GM10266 (cell line): Measurements from ENCODE around the gene ABHD8.

ENCODE experiments used
- DNase-seq: peaks from one replicate; pipeline ENCODE4 v3.0.0; 2012; ENCODE audit errors: extremely low spot score
- CTCF ChIP-seq: IDR thresholded peaks from 2 replicates; pipeline ENCODE4 v1.5.1; 2012; ENCODE audit warnings: mild to moderate bottlenecking, low read depth; ENCODE audit not compliant: control insufficient read depth, insufficient read depth; ENCODE audit errors: missing control alignments

ABHD8 gene

DNA sequence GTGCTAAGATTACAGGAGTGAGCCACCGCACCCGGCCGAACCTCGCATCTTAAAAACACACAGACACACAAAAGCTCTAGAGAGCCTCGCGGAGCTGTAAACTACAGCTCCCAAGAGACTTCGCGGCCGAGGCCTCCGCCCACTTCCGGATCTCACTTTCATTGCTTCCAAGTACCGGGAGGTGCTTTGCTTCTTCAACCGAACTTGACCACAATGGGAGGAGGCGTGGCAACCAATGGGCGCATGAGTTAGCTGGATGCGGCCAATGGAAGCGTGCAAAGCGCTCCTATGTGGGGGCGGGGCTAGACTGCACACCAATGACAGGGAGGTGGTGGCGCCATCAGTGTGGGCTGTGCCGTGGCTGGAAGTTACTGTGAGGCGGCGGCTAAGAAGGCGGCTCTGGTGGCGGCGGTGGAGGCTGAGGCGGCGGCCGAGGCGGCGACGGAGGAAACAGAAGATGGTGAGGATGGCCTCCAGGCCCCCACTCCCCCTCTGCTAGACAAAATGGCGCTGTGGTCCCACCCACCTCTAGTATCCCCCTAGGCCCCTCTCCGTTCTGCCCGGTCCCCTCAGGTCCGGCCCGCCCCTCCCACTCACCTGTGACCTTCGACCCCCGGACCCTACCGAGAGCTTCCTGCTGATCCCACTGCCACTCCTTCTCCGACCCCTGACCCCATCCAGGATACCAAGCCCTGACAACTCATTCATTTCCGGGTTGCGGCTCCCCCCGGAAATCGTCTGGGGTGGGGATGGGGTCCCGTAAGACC, 6.2 kb upstream of the ABHD8 start, which contains the start of gene DDA1:
Gene DDA1 (plus strand): TSS at position 366 of the 767 bp plus-strand sequence. CDS start 92 bp downstream, at position 458.
- peak; percentile 97 for DNase-seq
- TF ChIP-seq CTCF: no peak

GRCh38 chr19:17307876-17308377, 4.7 kb upstream of the ABHD8 start:
- no peak for DNase-seq
- TF ChIP-seq CTCF: no peak

- no peak for TF ChIP-seq CTCF
- DNase-seq: no peak
Observed at GRCh38 chr19:17306285-17306714, 3.1 kb upstream of the ABHD8 start.

- TF ChIP-seq CTCF: peak; percentile 78
Observed at GRCh38 chr19:17305517-17306284, 2.5 kb upstream of the ABHD8 start, which contains the start of gene MRPL34. Gene MRPL34 (plus strand): TSS chr19:17305872. CDS start chr19:17305893, 21 bp downstream.

DNA sequence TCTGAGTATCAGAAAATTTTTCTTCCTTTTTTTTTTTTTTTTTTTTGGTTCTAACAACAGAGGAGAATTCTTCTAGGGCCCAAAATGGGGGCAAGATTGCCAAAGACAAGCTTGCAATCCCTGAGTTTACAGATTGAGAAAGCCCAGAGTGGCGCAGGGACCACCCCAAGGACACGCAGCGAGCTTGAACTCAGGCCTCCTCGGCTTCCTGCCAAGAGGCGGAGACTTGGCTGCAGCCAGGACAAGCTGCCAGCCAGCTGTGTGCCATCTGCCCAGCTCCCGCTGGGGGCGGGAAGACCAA, 1.9 kb upstream of the ABHD8 start:
- TF ChIP-seq CTCF: no peak

More at GRCh38 chr19:17305517-17306284, 2.5 kb upstream of the ABHD8 start, which contains the start of gene MRPL34:
- DNase-seq: peak; percentile 90

GRCh38 chr19:17304386-17305215, 1.4 kb upstream of the ABHD8 start:
- TF ChIP-seq CTCF: no peak
- DNase-seq: no peak

More for the DNA sequence above, 1.9 kb upstream of the ABHD8 start:
- no peak for DNase-seq

GRCh38 chr19:17303940-17304267, 679 bp upstream of the ABHD8 start:
- DNase-seq: no peak
- TF ChIP-seq CTCF: no peak
